HepG2 (cell line): ENCODE measurements around the gene FUT8. TPM values are rescaled to one million over a fixed set of nuclear protein-coding genes. Genes with fewer than 3 reads are reported as not detected.

Experiments
- ATAC-seq: fragments of 200-7000 bp; cut with Tn5 transposase; 3 replicates; pipeline ENCODE4 v1.9.1; 2020; ENCODE audit warnings: mild to moderate bottlenecking, moderate library complexity
- BruUV-seq: library from RNA; stranded (reverse); fragments of 400-500 nt; replicated peaks from 2 replicates; lab custom pipeline; 2021; lab: Mats Ljungman, UMichigan
- CTCF ChIA-PET: fragments of 300-600 bp; formaldehyde crosslinking; extraction: SDS; loops from one replicate; lab custom pipeline; 2021; ENCODE audit warnings: low total read pairs, inconsistent platforms, low intra/inter-chr PET ratio; lab: Yijun Ruan, JAX
- POLR2A ChIA-PET: fragments of 350-600 bp; sonication (Branson Sonifier 250); formaldehyde crosslinking; loops from one replicate; lab custom pipeline; 2020; ENCODE audit warnings: antibody characterized with exemption, inconsistent platforms; lab: Yijun Ruan, JAX
- DNase-seq: peaks from one replicate; pipeline ENCODE4 v3.0.0-alpha.2; 2015; ENCODE audit warnings: low spot score
- FAIRE-seq: peaks from 3 replicates; lab custom pipeline; 2011; peaks lifted over from hg19 to GRCh38; lab: Jason Lieb, UNC
- H2AFZ ChIP-seq: one replicate; pipeline ENCODE4 v1.6.1; 2011; ENCODE audit warnings: low read length, inconsistent platforms
- H3K27ac ChIP-seq: fragments of 300-600 bp; 3 replicates; pipeline ENCODE4 v1.8.0; 2011; ENCODE audit warnings: mixed run types, mild to moderate bottlenecking, mixed read lengths, low read length, inconsistent platforms; ENCODE audit not compliant: insufficient read depth; ENCODE audit errors: extremely low read length
- H3K27me3 ChIP-seq, 2 experiments: fragments of 200-600 bp in 1 of 2; 2 replicates in 1 of 2; 3 replicates in 1 of 2; pipeline versions ENCODE4 v1.6.0 to v1.8.0; 2011; ENCODE audit warnings: low read length in 2 of 2, mild to moderate bottlenecking in 2 of 2, moderate library complexity in 2 of 2, inconsistent platforms in 1 of 2; ENCODE audit not compliant: insufficient read depth in 2 of 2, control insufficient read depth in 1 of 2
- H3K36me3 ChIP-seq, 2 experiments: fragments of 200-600 bp in 1 of 2; replicated peaks in 1 of 2; 2 replicates in 1 of 2; 3 replicates in 1 of 2; pipeline versions ENCODE4 v1.5.1 to v1.8.0; 2011; ENCODE audit warnings: low read length in 2 of 2, inconsistent platforms in 1 of 2; ENCODE audit not compliant: insufficient read depth in 2 of 2, control insufficient read depth in 1 of 2
- H3K4me1 ChIP-seq: 2 replicates; pipeline ENCODE4 v1.5.1; 2012; ENCODE audit warnings: low read length, inconsistent platforms; ENCODE audit not compliant: insufficient read depth
- H3K4me2 ChIP-seq: 2 replicates; pipeline ENCODE4 v1.6.0; 2011; ENCODE audit warnings: low read depth, low read length, inconsistent platforms
- H3K4me3 ChIP-seq, 3 experiments: fragments of 200-600 bp in 1 of 3; sonication (generic), shearing (Covaris generic) in 1 of 3; replicated peaks in 1 of 3; 2 replicates each; pipeline ENCODE4 v1.5.1; 2011 to 2016; ENCODE audit warnings: low read length in 3 of 3, inconsistent platforms in 2 of 3, low read depth in 2 of 3, mild to moderate bottlenecking in 2 of 3, control low read depth in 1 of 3, mixed read lengths in 1 of 3; ENCODE audit not compliant: insufficient read depth in 1 of 3
- H3K79me2 ChIP-seq: one replicate; pipeline ENCODE4 v1.6.1; 2011; ENCODE audit warnings: low read length, inconsistent platforms; ENCODE audit not compliant: insufficient read depth
- H3K9ac ChIP-seq: 2 replicates; pipeline ENCODE4 v1.6.0; 2011; ENCODE audit warnings: mild to moderate bottlenecking, low read depth, low read length, inconsistent platforms; ENCODE audit not compliant: insufficient read depth
- H3K9me3 ChIP-seq: 2 replicates; pipeline ENCODE4 v1.5.1; 2012; ENCODE audit warnings: mild to moderate bottlenecking, low read length
- H4K20me1 ChIP-seq: 2 replicates; pipeline ENCODE4 v1.6.0; 2011; ENCODE audit warnings: inconsistent platforms, mild to moderate bottlenecking, low read length, moderate library complexity; ENCODE audit not compliant: insufficient read depth
- FOXM1 ChIP-seq: sonication (generic); formaldehyde crosslinking; IDR thresholded peaks from 2 replicates; pipeline ENCODE4 v1.5.0; 2020; ENCODE audit warnings: missing genetic modification reagents
- HNF4A ChIP-seq: sonication (generic); formaldehyde crosslinking; IDR thresholded peaks from 2 replicates; pipeline ENCODE4 v1.4.0; 2020; ENCODE audit warnings: missing genetic modification reagents
- NFIC ChIP-seq: IDR thresholded peaks from 2 replicates; pipeline ENCODE4 v1.6.1; 2012; ENCODE audit warnings: mild to moderate bottlenecking, low read length, inconsistent platforms
- PAWR ChIP-seq: sonication (generic); formaldehyde crosslinking; IDR thresholded peaks from 2 replicates; pipeline ENCODE4 v1.4.0; 2020; ENCODE audit warnings: missing genetic modification reagents, mild to moderate bottlenecking, borderline replicate concordance
- SUZ12 ChIP-seq: fragments of 150-350 bp; IDR thresholded peaks from 2 replicates; pipeline ENCODE4 v1.6.1; 2014; ENCODE audit warnings: low read depth, low read length
- TBP ChIP-seq: sonication (generic); formaldehyde crosslinking; IDR thresholded peaks from 2 replicates; pipeline ENCODE4 v1.5.0; 2020; ENCODE audit warnings: missing genetic modification reagents
- ZNF34 ChIP-seq: sonication (generic); formaldehyde crosslinking; IDR thresholded peaks from 2 replicates; pipeline ENCODE4 v1.4.0; 2020; ENCODE audit warnings: mild to moderate bottlenecking, missing genetic modification reagents, borderline replicate concordance
- ZNF703 ChIP-seq: sonication (generic); formaldehyde crosslinking; IDR thresholded peaks from 2 replicates; pipeline ENCODE4 v1.5.1; 2020; ENCODE audit warnings: missing genetic modification reagents, mild to moderate bottlenecking, moderate library complexity, borderline replicate concordance
- WGBS: methylation state at CpG from one replicate; pipeline ENCODE4 v1.1.6; 2017; ENCODE audit warnings: low lambda C conversion rate; 5-methylcytosine and 5-hydroxymethylcytosine counted together
- in situ Hi-C: cut with HindIII; loops from 2 replicates; pipeline ENCODE4 v1.10.0; 2017; ENCODE audit warnings: low pct_unique_long_range_greater_than_20kb; ENCODE audit not compliant: extremely low pct_ligation_motif_present
- intact Hi-C: fragments of 100-400 bp; cut with micrococcal nuclease; formaldehyde crosslinking; loops from one replicate; pipeline ENCODE4 v1.10.0; 2022; ENCODE audit not compliant: unreplicated experiment
- polyA plus RNA-seq, 8 experiments: library from polyadenylated mRNA; depleted of rRNA in 3 of 8; stranded (reverse) in 7 of 8; unstranded in 1 of 8; fragments of >200 nt; fragmentation: Illumina TruSeq in 4 of 8; extraction: Trizol in 4 of 8; gene quantifications; 2 replicates each; pipeline versions ENCODE4 v1.2.1 to v1.2.3, GENCODE V29; 2011 to 2016; ENCODE audit warnings: low read depth in 4 of 8, missing spikeins in 1 of 8, mixed read lengths in 1 of 8; ENCODE audit not compliant: insufficient read depth in 1 of 8
- total RNA-seq, 5 experiments: library from RNA; depleted of rRNA; stranded (reverse); fragments of >200 nt; fragmentation: Illumina TruSeq; extraction: Trizol; gene quantifications; 2 replicates each; pipeline ENCODE4 v1.2.3, GENCODE V29; 2016; ENCODE audit warnings: low read depth in 1 of 5
- TF ChIP-seq, protein P1 (sequence below): conservative IDR thresholded peaks from 2 replicates; pipeline ENCODE4 v1.6.1; 2018; ENCODE audit warnings: missing genetic modification reagents
- TF ChIP-seq, protein P2 (sequence below): sonication (generic); formaldehyde crosslinking; IDR thresholded peaks from 2 replicates; pipeline ENCODE4 v1.5.1; 2020; ENCODE audit warnings: mild to moderate bottlenecking, missing genetic modification reagents, borderline replicate concordance

FUT8 gene
- total and polyA plus RNA-seq, 2 of the 13 experiments (the other 11 are each of a cell fraction or from before 2014, with no cell fraction given), result 9.3 to 17.5 TPM

DNA sequence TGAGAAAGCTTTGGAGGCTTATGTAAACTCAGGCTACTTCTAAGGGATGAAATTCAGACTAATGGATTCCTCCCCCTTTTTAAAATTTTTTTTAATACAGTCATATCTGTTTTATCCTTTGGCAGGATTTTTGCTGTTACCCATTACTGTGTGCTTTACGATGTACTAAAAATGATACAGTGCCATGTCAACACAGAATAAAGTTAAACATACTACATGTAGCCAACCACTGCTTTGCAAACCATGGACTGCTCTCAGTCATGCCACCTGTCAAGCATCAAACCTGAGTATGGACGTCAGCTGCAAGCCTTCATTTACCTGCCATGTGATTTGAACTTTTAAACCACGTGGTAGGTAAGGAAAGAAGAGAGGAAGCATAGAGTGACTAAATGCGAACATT lies 325.8 kb downstream of the FUT8 start:
- intact Hi-C loops (no loop called here), in situ Hi-C loops (no loop called here)
- H2AFZ ChIP-seq, result no peak overlapping the region
- no peaks in the 10 kb centered on the region for H4K20me1 ChIP-seq
- BruUV-seq, result no TSS peak
- DNase-seq (no peak), ATAC-seq (no peak), FAIRE-seq (no peak)
- H3K9ac ChIP-seq, result no peak overlapping the region
- WGBS, result 93% methylated on average over 4 of the region's 4 CpGs
- no peaks in the 10 kb centered on the region for H3K27me3 ChIP-seq
- H3K4me1 ChIP-seq, result no peaks in the 10 kb centered on the region
- H3K4me2 ChIP-seq, result no peak overlapping the region
- no peaks in the 10 kb centered on the region for H3K79me2 ChIP-seq
- ChIA-PET POLR2A (no interaction called here), CTCF (no interaction called here)
- no peak overlapping the region for H3K4me3 ChIP-seq
- TF ChIP-seq FOXM1 (CRISPR knock-in tag) (no peak), NFIC (no peak)
- H3K27ac ChIP-seq, result no peak overlapping the region
- H3K36me3 ChIP-seq, result peaks cover 0 to 8% of the 10 kb centered on the region in 2 experiments; a peak in 2 of 5 replicates
- H3K9me3 ChIP-seq, result no peaks in the 10 kb centered on the region

- TF ChIP-seq ZNF703 (CRISPR knock-in tag) (no peak), ZNF34 (CRISPR knock-in tag) (no peak), SUZ12 (no peak), PAWR (CRISPR knock-in tag) (no peak), HNF4A (CRISPR knock-in tag) (peak; percentile 39), TBP (no peak)
- TF ChIP-seq, protein P1, sequence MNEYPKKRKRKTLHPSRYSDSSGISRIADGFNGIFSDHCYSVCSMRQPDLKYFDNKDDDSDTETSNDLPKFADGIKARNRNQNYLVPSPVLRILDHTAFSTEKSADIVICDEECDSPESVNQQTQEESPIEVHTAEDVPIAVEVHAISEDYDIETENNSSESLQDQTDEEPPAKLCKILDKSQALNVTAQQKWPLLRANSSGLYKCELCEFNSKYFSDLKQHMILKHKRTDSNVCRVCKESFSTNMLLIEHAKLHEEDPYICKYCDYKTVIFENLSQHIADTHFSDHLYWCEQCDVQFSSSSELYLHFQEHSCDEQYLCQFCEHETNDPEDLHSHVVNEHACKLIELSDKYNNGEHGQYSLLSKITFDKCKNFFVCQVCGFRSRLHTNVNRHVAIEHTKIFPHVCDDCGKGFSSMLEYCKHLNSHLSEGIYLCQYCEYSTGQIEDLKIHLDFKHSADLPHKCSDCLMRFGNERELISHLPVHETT (CRISPR knock-in tag), result no peak
- TF ChIP-seq, protein P2, sequence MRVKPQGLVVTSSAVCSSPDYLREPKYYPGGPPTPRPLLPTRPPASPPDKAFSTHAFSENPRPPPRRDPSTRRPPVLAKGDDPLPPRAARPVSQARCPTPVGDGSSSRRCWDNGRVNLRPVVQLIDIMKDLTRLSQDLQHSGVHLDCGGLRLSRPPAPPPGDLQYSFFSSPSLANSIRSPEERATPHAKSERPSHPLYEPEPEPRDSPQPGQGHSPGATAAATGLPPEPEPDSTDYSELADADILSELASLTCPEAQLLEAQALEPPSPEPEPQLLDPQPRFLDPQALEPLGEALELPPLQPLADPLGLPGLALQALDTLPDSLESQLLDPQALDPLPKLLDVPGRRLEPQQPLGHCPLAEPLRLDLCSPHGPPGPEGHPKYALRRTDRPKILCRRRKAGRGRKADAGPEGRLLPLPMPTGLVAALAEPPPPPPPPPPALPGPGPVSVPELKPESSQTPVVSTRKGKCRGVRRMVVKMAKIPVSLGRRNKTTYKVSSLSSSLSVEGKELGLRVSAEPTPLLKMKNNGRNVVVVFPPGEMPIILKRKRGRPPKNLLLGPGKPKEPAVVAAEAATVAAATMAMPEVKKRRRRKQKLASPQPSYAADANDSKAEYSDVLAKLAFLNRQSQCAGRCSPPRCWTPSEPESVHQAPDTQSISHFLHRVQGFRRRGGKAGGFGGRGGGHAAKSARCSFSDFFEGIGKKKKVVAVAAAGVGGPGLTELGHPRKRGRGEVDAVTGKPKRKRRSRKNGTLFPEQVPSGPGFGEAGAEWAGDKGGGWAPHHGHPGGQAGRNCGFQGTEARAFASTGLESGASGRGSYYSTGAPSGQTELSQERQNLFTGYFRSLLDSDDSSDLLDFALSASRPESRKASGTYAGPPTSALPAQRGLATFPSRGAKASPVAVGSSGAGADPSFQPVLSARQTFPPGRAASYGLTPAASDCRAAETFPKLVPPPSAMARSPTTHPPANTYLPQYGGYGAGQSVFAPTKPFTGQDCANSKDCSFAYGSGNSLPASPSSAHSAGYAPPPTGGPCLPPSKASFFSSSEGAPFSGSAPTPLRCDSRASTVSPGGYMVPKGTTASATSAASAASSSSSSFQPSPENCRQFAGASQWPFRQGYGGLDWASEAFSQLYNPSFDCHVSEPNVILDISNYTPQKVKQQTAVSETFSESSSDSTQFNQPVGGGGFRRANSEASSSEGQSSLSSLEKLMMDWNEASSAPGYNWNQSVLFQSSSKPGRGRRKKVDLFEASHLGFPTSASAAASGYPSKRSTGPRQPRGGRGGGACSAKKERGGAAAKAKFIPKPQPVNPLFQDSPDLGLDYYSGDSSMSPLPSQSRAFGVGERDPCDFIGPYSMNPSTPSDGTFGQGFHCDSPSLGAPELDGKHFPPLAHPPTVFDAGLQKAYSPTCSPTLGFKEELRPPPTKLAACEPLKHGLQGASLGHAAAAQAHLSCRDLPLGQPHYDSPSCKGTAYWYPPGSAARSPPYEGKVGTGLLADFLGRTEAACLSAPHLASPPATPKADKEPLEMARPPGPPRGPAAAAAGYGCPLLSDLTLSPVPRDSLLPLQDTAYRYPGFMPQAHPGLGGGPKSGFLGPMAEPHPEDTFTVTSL (CRISPR knock-in tag), result no peak
- CTCF ChIA-PET, result no interaction called here
- FAIRE-seq (no peak), ATAC-seq (no peak), DNase-seq (peak; percentile 5)
- in situ Hi-C loops, result no loop called here
- H3K27me3 ChIP-seq, result no peaks in the 10 kb centered on the region
- no peak overlapping the region for H3K4me3 ChIP-seq
- H3K27ac ChIP-seq, result no peak overlapping the region
- peaks cover 0 to 8% of the 10 kb centered on the region in 2 experiments; a peak in 2 of 5 replicates for H3K36me3 ChIP-seq
- peaks cover 8% of the 10 kb centered on the region for H3K4me1 ChIP-seq
- no peak overlapping the region for H3K4me2 ChIP-seq
- BruUV-seq, result no TSS peak
- no peaks in the 10 kb centered on the region for H4K20me1 ChIP-seq
- 76% methylated on average over 8 of the region's 8 CpGs for WGBS
- H3K79me2 ChIP-seq, result no peaks in the 10 kb centered on the region
- intact Hi-C loops, result no loop called here
- H2AFZ ChIP-seq, result no peak overlapping the region
- no peaks in the 10 kb centered on the region for H3K9me3 ChIP-seq
- no peak overlapping the region for H3K9ac ChIP-seq
- POLR2A ChIA-PET, result no interaction called here
Measured at GRCh38 chr14:65745396-65746190, 333.1 kb downstream of the FUT8 start.
